H1 (cell line): ENCODE measurements around the gene BNC2. TPM values are rescaled to one million over a fixed set of nuclear protein-coding genes. Genes with fewer than 3 reads are reported as not detected.

Experiments used
- CTCF ChIP-seq, 3 experiments: IDR thresholded peaks; 1 replicate in 2 of 3; 2 replicates in 1 of 3; pipeline versions ENCODE4 v1.5.1 to v1.6.1; 2011; ENCODE audit warnings: low read length in 3 of 3, mild to moderate bottlenecking in 3 of 3, inconsistent platforms in 2 of 3, low read depth in 1 of 3, moderate library complexity in 1 of 3; ENCODE audit not compliant: insufficient read depth in 1 of 3; ENCODE audit errors: control extremely low read depth in 1 of 3
- EGR1 ChIP-seq: IDR thresholded peaks from 2 replicates; pipeline ENCODE4 v1.6.1; 2011; ENCODE audit warnings: low read depth, low read length, borderline replicate concordance
- GABPA ChIP-seq: IDR thresholded peaks from 2 replicates; pipeline ENCODE4 v1.6.1; 2011; ENCODE audit warnings: mild to moderate bottlenecking, low read length, moderate library complexity, borderline replicate concordance; ENCODE audit not compliant: insufficient read depth
- MAFK ChIP-seq: IDR thresholded peaks from 2 replicates; pipeline ENCODE4 v1.6.1; 2012; ENCODE audit warnings: low read depth, mild to moderate bottlenecking, improper control_type of control experiment, low read length
- PHF8 ChIP-seq: fragments of 200-600 bp; sonication (generic); conservative IDR thresholded peaks from 2 replicates; pipeline ENCODE4 v1.7.1; 2012; ENCODE audit warnings: low read depth, mild to moderate bottlenecking, inconsistent platforms, low read length, moderate library complexity
- SIRT6 ChIP-seq: IDR thresholded peaks from one replicate; pipeline ENCODE4 v1.7.1; 2012; ENCODE audit warnings: low read length, inconsistent platforms
- SRF ChIP-seq: IDR thresholded peaks from 2 replicates; pipeline ENCODE4 v1.6.1; 2011; ENCODE audit warnings: mild to moderate bottlenecking, low read depth, low read length, moderate library complexity
- polyA plus RNA-seq, 7 experiments: library from polyadenylated mRNA; depleted of rRNA in 3 of 7; stranded (reverse) in 5 of 7; unstranded in 2 of 7; fragments of >200 nt in 5 of 7; fragments of 200-250 nt in 2 of 7; gene quantifications; 1 replicate in 5 of 7; 2 replicates in 1 of 7; 4 replicates in 1 of 7; pipeline versions ENCODE4 v1.2.1 to v1.2.3, GENCODE V29; 2011 to 2013; ENCODE audit warnings: missing spikeins in 2 of 7, mixed read lengths in 2 of 7
- total RNA-seq: library from RNA; stranded (reverse); fragmentation: NEBNext Ultra II Directional; extraction: Animal tissue kit (Norgen Biotek cat#: 25700); gene quantifications from 2 replicates; pipeline ENCODE4 v1.2.1, GENCODE V29; 2021
- TF ChIP-seq, protein P1 (sequence below): IDR thresholded peaks from 2 replicates; pipeline ENCODE4 v1.6.1; 2012; ENCODE audit warnings: low read length, inconsistent platforms

Gene BNC2
- total and polyA plus RNA-seq, 2 of the 8 experiments (the other 6 are each of a cell fraction or from before 2014, with no cell fraction given) = 16.0 to 26.8 TPM

DNA sequence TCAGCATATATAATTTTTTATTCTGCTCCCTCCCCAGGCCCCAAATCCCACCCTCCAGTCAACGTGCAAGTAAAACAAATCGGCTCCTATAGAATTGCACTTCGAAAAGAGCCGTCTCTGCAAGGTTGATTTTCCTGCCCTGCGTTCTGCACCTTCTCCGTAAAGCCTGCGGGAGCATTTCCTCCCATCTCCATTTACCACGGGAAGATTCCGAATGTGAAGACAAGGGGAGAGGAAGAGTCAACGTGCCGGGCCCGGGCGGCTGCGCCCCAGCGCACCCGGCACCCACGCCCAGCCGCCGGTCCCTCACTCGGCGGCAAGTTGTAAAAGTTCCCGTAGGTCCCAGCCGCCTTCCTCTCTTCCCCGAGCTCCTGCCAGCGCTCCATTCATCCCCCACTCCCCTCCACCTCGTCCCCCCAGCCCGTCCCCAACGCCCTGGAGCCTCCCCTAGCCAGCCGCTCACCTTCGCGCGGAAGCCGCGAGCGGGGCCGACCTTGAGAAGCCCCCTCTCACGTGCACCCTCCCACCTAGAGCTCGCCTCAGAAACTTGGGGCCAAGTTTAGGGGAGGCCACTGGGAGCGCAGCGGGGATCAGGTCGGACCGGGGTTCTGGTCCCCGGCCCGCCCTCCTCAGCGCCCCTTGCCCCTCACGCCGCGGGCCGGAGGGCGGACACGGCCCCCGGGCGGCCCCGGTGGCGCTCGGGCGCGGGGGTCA is 431 bp downstream of the BNC2 start (continued):
- TF ChIP-seq MAFK = no peak
- TF ChIP-seq PHF8 = no peak
- TF ChIP-seq SIRT6 = no peak
- no peak for TF ChIP-seq GABPA
- no peak for TF ChIP-seq SRF
- no peak for TF ChIP-seq EGR1
- TF ChIP-seq, protein P1, sequence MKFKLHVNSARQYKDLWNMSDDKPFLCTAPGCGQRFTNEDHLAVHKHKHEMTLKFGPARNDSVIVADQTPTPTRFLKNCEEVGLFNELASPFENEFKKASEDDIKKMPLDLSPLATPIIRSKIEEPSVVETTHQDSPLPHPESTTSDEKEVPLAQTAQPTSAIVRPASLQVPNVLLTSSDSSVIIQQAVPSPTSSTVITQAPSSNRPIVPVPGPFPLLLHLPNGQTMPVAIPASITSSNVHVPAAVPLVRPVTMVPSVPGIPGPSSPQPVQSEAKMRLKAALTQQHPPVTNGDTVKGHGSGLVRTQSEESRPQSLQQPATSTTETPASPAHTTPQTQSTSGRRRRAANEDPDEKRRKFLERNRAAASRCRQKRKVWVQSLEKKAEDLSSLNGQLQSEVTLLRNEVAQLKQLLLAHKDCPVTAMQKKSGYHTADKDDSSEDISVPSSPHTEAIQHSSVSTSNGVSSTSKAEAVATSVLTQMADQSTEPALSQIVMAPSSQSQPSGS = no peak
- no peak for TF ChIP-seq CTCF (IDR thresholded peaks at IDR 0.05; ENCODE audit: control extremely low read depth in 1 of 3, insufficient read depth in 1 of 3, low read depth in 1 of 3, low read length in 3 of 3)
